SHP77 (cell line): ENCODE data around the gene PFDN4.

Experiments
- DNase-seq, 2 experiments: peaks; one replicate each; lab custom pipeline; 2025; lab: John Stamatoyannopoulos, UW

Gene PFDN4

GRCh38 chr20:54200487-54201267, 7.2 kb upstream of the PFDN4 start:
- DNase-seq, result no peak

DNA sequence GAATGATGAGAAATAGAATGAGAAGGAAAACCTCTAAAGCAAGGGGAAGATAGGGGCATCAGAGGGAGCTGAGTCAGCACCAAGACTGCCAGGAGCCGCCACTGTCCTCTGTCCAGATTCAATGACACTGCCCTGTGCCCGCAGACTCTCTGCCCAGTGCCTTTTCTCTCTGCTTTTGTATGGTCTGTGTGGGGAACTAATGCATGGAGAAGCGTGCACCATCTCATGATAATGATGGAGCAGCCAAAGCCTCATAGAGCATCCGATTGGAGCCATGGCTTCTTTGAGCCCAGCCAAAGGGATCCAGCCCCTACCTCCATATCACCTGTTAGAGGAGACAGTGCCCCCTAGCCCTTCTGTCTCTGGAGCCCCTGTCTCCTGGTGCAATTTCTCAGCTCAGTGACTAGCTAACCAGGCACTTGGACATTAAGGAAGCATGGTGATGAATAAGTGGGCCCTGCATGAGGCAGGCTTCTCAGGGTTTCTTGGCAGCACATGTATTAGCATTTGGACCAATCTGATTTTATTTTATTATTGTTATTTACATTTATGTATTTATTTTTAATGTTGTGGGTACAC, 6.5 kb upstream of the PFDN4 start:
- DNase-seq, result no peak

- no peak for DNase-seq
Measured at GRCh38 chr20:54203281-54203680, 4.6 kb upstream of the PFDN4 start.

DNA sequence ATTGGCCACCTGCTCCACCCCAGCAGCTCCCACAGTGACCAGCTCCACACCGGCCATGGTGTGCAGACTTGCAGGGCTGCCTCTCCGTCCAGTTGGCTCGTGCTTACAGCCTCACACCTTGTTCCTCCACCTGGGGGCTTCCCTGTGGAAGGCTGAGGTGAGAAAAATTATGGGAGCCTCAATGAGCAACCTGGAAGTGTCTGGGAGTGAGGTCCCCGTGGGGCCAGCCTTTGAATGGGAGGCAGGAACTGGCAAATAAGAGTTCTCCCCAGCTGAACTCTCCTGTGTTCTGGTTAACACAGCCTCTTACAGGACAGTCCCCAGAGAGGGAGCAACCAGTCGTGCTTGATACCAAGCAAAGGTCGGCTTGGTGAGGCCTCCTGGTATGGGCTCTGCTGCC, 3.8 kb upstream of the PFDN4 start:
- DNase-seq, result no peak

GRCh38 chr20:54204481-54204880, 3.4 kb upstream of the PFDN4 start:
- DNase-seq, result no peak

- DNase-seq, result no peak
Measured at GRCh38 chr20:54205450-54205849, 2.4 kb upstream of the PFDN4 start.

DNA sequence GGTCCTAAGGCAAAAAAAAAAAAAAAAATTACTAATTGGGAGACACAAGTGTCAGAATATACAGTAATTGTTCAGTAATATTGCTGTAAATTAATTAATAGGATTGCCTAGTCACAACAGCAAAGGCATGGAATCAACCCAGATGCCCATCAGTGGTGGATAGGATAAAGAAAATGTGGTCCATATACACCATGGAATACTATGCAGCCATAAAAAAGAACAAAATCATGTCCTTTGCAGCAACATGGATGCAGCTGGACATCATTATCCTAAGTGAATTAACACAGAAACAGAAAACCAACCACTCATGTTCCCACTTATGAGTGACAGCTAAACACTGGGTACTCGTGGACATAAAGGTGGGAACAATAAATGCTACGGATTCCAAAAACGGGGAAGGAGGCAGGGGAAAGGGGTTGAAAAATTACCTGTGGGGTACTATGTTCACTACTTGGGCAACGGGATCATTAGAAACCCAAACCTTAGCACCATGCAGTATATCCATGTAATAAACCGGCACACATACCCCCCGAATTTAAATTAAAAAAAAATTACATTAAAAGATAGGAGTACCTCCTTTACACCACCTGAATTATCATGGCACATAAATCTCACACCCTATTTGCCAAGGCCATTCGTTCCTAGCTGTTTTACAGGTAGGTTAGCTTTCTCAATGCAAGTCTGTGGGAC, 689 bp upstream of the PFDN4 start:
- DNase-seq, result no peak

- peak in 1 of 2 experiments; percentile 46 for DNase-seq
Measured at GRCh38 chr20:54208548-54209176, 775 bp downstream of the PFDN4 start.

GRCh38 chr20:54209216-54209813, 1.4 kb downstream of the PFDN4 start:
- DNase-seq, result no peak

GRCh38 chr20:54212226-54212625, 4.3 kb downstream of the PFDN4 start:
- no peak for DNase-seq

- DNase-seq, result no peak
Measured at GRCh38 chr20:54212871-54213270, 5.0 kb downstream of the PFDN4 start.

DNA sequence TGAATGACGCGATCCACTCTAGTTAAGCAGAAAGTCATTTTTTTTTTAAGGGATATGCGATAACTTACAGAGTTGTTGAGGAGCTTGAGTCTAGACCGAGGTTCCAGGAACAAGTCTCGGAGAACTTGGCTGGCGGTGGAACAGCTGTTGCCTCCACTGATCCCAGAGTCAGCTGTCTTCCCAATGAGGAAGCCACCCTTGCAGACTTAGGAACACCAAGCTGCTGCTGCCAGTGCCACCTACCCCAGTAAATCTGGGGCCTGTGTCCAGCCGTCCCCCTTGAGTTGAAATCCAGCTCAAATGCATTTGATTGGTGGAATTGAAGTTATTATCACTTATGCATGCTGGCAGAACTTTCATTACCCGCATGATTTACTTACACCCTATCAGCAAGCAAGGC, 6.7 kb downstream of the PFDN4 start:
- no peak for DNase-seq

GRCh38 chr20:54215157-54215789, 7.4 kb downstream of the PFDN4 start:
- DNase-seq, result no peak

DNA sequence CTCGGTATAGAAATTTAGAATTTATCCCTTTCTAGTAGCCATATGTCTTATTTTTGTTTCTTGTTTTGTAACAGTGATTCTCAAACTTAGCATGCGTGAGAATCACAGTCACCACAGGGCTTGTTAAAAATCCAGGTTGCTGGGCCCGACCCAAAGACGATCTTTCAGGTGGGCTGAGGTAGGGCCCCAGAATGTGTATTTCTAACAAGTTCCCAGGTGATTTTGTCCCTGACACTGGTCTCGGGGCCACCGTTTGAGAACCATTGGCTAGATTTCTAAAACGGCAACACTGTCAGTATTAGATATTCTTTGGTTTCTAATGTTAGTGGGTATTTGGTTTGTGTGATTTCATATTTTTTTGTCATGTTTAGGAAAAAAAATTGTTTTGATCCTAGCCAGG, 9.9 kb downstream of the PFDN4 start:
- DNase-seq, result no peak

DNA sequence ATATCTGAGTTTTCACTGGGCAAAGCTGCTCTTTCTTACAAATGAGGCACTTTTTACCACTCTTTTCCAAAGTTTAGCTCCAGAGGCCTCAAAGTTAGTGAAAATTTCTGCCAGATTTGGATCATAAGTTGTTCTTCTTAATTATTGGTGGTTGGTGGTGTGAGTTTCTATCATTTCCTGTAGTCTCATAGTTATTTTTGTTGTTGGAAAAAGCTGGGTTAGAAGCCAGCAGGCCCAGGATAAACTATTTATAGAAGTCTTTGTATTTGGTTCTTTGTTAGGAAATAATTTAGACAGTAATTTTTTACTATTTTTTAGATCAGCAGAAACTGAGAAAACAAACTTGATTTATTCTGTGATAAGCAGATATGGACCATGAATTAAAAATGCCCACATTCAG, 10.6 kb downstream of the PFDN4 start:
- no peak for DNase-seq

GRCh38 chr20:54219751-54220426, 12.0 kb downstream of the PFDN4 start:
- DNase-seq, result peak; percentile 22 to 53

DNA sequence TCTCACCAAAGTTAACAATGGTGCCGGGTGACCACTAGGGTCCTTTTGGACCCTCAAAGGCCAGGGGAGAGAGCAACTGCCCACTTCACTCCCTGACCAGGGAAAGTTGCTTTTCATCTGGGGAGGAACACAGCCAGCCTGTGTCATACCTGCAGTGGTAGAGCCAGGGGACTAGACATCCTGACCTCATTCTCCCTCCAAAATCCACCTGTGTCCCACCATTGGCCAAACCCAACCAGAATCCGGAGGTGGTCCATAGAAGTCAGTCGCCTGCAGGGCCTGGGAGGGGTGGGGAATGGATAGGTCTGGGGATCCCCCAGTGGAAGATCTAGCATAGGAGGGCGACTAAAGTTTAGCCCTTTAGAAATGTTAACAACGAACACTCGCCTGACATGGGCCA, 12.8 kb downstream of the PFDN4 start:
- no peak for DNase-seq

GRCh38 chr20:54221353-54221752, 13.5 kb downstream of the PFDN4 start:
- no peak for DNase-seq

GRCh38 chr20:54221996-54222890, 14.4 kb downstream of the PFDN4 start:
- no peak for DNase-seq

DNA sequence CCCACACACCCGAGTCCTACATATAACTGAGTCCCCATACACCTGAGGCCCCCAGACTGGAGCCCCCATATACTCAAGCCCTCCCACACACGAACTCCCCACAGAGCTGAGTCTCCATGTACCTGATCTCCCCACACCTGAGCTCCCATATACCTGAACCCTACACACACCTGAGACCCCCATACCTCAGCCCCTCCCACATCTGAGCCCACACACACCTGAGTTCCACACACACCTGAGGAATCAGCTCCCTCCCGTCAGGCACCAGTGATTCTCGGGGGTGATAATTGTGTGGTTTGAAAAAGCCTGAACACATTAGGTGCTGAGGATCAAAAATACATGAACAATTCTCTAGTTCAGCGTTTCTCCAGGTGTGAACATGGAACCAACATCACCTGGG, 15.4 kb downstream of the PFDN4 start:
- no peak for DNase-seq
